ENCODE data around the gene RHBDD1.

RHBDD1 gene

GRCh38 chr2:226943862-226944620 is 108.2 kb downstream of the RHBDD1 start:
- no peak for DNase-seq

DNA sequence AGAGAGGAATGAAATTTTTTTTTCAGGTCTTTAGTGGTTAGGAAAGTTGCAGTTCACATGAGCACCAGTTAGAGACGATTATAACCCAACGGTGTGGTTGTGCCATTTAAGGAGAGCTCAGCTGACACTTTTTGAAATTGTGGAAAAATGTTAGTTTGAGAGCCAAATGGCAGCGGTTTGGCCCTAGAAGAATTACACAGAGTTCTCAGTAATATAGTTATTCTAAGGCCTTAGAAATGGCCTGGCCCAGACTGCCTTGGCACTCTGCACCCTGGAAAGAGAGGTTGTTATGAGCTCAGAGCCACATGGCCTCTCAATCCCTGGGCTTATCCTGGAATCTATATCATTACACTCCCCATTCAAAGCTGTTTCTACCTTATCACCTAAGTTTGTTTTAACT is 117.4 kb downstream of the RHBDD1 start:
- DNase-seq, result no peak

GRCh38 chr2:226953826-226954225 is 118.0 kb downstream of the RHBDD1 start:
- no peak for DNase-seq

DNA sequence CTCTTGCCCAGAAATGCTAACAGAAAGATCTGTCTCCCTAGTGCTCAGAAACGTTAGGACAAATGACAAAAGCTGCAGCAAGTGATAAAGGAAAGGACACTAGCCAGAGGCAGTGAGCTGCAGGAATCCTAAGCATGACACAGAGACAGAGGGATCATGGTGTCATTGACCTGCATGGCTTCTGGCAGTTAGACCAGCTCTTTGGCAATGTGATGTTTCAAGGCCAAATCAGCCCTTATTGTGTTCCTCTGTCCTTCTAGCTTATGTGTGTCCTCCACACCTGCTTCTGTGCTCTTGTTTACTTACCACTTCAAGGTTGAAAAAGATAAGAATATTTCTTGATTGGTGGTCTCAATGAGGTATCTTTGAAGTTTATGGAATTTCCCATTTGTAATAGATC is 120.8 kb downstream of the RHBDD1 start:
- DNase-seq, result no peak

DNA sequence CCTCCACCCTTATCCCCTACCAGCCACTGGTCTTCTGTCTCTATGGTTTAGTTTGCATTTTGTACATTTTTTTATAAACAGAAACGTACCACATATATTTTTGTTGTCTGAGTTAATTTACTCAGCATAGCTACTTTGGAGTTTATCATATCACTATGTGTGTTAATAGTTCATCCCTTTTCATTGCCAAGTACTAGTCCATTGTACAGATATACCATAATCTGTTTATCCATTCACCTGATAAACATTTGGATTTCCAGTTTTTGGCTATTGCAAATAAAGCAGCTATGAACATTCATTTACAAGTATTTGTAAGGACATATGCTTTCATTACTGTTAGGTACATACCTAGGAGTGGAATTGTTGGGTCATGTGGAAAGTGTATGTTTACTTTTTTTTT is 123.6 kb downstream of the RHBDD1 start:
- DNase-seq, result no peak

DNA sequence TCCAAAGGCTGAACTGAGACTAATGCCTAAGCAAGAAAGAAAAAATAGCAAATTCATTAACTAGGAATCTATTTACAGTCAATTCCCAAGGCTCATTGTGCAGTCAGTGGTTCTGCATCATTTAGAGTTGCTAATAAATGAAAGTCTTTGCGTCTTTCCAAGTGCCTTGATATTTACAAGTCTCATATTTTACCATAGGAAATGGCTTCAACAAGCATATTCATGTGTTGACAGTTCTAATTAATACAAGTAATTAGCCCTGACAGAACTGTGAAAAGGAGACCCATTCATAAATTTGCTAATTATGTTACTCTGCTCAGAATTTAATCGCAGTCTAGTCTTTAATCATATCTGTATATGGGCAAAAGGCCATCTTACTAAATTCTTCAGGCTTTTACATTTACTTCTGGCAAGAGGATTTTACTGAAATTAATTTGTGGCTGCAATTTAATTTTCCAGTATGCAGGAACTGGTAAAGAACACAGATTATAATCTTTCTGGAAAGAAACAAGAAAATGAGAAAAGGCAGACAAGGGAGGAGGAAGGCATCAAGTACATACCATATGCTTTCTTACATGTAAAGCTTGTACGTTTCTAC is 126.4 kb downstream of the RHBDD1 start:
- no peak for DNase-seq

- no peak for DNase-seq
These were observed 127.7 kb downstream of the RHBDD1 start for GRCh38 chr2:226963528-226963927.

DNA sequence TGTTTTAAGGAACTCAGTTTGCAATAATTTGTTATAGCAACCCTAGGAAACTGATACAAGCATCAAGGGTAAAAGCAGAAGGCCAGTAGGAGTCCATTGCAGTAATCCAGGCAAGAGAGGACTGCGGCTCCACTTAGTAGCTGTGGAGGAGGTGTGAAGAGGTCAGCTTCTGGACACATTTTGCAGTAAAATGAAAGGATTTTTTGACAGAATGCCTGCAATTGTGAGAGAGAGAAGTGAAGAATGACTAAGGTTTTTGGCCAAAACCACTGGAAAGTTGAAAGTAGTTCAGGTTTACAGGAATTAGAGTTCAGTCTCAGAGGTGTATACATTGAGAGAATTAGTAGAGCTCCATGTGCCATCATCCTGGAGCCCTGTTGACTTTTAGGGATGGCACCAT is 129.5 kb downstream of the RHBDD1 start:
- DNase-seq, result no peak

GRCh38 chr2:226969417-226970080 is 133.7 kb downstream of the RHBDD1 start:
- DNase-seq, result no peak

DNA sequence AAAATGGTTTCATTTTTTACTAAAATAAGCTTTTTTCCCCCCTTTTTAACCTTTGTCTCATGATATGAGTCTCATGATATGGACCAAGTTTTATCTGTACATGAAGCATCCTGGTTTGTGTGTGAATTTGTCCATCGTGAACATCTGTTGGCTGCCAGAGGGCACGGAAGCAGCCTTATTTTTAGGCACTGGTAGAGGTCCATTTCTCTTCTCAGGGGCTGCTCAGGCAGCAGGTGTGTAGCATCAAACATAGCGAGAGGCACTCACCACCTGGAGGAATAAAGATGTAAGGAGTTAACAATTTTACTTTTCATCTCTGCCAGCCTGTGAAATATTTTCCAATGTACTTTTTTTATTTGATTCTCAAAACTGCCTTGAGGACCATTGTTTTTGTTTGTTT is 134.5 kb downstream of the RHBDD1 start:
- DNase-seq, result no peak

DNA sequence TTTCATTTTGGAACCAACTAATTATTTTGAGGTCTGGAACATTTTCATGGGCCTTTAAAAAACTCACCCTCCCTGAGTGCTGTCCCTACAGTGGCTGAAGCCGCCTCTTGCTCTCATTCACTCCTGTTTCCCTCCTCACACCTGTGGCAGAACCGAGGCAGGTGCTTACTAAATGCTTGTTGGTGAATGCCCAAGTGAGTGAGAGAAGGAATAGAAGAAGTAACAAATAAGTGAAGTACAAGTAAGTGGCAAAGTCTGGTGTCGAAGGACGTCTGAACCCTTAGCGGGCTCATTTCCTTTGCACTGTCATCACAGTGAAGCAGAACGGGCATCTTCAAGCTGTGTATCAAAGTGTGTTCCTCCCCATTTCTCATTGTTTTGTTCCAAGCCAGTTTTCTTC is 135.2 kb downstream of the RHBDD1 start:
- no peak for DNase-seq

GRCh38 chr2:226971770-226972169 is 135.9 kb downstream of the RHBDD1 start:
- no peak for DNase-seq

DNA sequence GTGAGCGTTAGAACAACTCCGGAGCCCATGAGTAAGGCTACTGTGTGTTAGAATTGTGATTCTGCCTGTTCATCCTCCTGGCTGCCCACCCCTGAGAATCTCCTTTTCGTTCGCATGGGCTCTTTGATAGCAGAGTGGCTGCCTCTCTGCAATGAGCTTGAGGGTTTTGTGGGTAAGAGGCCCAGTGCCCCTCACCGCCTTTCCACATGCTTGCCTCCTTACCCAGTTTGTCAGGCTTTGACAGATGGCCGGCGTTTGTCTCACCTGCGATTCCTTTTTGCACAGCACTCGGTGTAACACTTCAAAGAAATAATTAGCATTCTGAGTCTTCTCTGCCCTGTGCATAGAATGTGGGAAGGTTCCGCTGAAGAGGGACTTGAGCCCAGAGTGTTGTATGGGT is 138.0 kb downstream of the RHBDD1 start:
- DNase-seq, result no peak

- DNase-seq, result no peak
These were observed 141.9 kb downstream of the RHBDD1 start for GRCh38 chr2:226977775-226978190.

GRCh38 chr2:226978300-226978699 is 142.4 kb downstream of the RHBDD1 start:
- DNase-seq, result no peak

- no peak for DNase-seq
These were observed 143.2 kb downstream of the RHBDD1 start for GRCh38 chr2:226979004-226979403.

DNA sequence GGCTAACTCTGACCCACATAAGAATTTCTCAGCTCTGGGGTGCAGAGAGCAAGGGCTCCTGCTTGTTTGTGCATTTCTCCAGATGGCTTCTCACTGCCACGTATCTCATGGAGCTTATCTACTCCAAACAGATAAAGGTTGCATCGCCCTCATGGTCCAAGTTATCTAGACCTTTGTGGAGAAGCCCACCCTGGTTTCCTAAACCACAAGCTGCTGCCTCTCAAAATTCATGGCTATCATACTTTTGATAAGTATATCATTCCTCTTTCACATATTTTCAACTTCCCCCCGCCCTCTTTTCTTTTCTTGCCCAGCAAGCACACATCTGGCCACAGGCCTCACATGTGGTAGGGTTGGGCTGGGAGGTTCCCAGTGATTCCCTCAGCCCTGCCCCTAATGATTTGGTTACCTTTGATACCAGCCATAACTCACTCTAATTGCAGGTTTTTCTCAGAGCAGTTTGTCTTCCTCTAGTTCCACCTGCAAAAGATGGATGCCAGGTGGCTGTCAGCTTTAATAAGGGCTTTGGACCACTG is 146.0 kb downstream of the RHBDD1 start:
- DNase-seq, result no peak

- no peak for DNase-seq
These were observed 148.3 kb downstream of the RHBDD1 start for GRCh38 chr2:226983895-226984749.

DNA sequence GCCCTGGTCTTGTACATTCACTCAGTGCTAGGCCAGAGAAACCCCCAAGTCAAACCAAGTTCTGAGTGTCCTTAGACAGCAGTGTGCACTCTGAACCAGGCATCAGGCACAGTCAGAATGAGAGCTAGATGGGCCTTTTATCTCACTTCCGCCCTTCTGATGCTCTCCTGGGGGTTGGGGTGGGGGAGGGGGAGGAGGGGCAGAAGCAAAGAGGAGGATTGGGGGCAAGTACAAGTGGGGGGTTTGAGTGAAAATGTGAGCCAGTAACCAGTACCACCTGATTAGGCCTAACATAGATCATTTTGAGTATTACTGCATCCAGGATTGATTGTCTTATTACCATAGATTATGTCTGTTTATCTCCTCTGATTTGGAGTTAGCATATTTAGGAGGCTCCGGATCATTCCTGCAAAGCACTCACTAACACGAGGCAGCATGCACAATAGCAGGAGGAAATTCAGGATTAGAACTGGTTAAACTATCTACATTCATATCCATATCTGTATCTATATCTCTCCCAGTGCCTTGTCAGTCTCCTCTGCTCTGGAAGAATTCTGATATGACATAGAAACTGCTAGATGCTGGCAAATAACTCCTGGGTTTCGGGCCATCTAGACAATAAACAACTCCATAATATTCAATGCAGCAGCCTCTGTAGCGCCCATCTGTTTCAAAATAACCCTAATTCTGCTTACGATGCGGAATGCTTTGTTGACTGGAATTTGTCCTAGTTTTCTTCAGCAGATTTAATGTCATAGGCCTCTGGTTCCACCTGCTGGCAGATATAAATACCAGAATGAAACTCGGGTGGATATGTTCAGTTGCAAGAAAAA is 149.1 kb downstream of the RHBDD1 start:
- DNase-seq, result peak; percentile 21

DNA sequence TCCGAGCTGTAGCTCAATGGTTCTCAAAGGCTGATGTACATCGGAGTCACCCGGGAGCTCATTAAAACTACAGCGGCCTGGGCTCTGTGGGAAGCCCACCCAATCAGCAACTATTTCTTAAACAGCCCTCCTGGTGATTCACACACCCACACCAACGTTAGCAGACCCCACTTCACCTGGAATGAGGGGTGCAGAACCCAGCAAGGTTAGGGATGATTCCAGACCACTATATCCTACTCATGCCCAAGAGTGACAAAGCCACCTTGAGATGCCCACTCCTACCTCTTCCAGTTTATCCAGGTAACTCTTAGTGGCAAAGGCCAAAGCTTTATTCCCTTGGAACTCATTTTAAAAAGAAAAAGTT is 149.7 kb downstream of the RHBDD1 start:
- DNase-seq, result no peak

DNA sequence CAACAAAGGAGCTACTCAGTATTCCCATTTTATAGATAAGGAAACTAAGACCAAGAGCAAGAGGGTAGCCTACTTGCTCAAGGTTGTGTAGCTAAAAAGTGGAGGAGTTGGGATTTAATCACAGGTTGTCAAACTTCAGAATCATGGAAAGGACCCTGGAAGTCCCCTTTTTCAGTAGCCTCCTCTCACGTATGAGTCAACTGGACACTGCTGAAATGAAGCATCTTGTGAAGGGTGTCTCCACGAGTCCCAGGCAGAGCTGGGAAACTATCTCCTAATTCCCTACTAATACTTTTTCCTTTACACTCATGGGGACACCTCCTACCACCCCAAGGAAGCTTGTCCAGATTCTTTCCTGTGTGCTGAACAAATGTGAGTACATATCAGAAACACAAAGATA is 155.8 kb downstream of the RHBDD1 start:
- no peak for DNase-seq

- DNase-seq, result no peak
These were observed 157.3 kb downstream of the RHBDD1 start for GRCh38 chr2:226993171-226993570.
